SU-DHL-6 (cell line): ENCODE data around the gene LHB.

ENCODE experiments used
- CTCF ChIP-seq: fragments of 200-600 bp; sonication (generic); IDR thresholded peaks from one replicate; pipeline ENCODE4 v1.5.1; 2017; ENCODE audit warnings: antibody characterized with exemption, mild to moderate bottlenecking, low read length, moderate library complexity; ENCODE audit not compliant: insufficient read depth, poor library complexity, severe bottlenecking
- EZH2phosphoT487 ChIP-seq: fragments of 200-600 bp; sonication (generic), shearing (Covaris generic); conservative IDR thresholded peaks from 2 replicates; pipeline ENCODE4 v1.6.1; 2018; ENCODE audit warnings: mild to moderate bottlenecking, antibody characterized with exemption, low read length, moderate library complexity, mixed read lengths

GRCh38 chr19:48986211-48986610 is 30.7 kb downstream of the LHB start:
- TF ChIP-seq CTCF, result no peak
- no peak for TF ChIP-seq EZH2phosphoT487
